SK-N-SH treated with all-trans-retinoic acid at 6 μM for 48 hours (cell line): Measurements from ENCODE around the gene PRKAG1.

ENCODE experiments used
- ARNTL ChIP-seq: fragments of 450-650 bp; formaldehyde crosslinking; IDR thresholded peaks from 2 replicates; pipeline ENCODE4 v1.5.0; 2020; ENCODE audit warnings: low read depth, mild to moderate bottlenecking, moderate library complexity, borderline replicate concordance
- BACH2 ChIP-seq: fragments of 250-450 bp; sonication (Bioruptor Pico); IDR thresholded peaks from 2 replicates; pipeline ENCODE4 v1.9.0; 2021; ENCODE audit warnings: mild to moderate bottlenecking, borderline replicate concordance
- CSDC2 ChIP-seq: fragments of 250-450 bp; sonication (Bioruptor Pico); IDR thresholded peaks from 2 replicates; pipeline ENCODE4 v1.5.0; 2020; ENCODE audit warnings: mild to moderate bottlenecking, moderate library complexity
- POU6F1 ChIP-seq: fragments of 250-450 bp; sonication (Bioruptor Pico); IDR thresholded peaks from 2 replicates; pipeline ENCODE4 v1.8.0; 2021; ENCODE audit warnings: low read depth, mild to moderate bottlenecking, moderate library complexity, borderline replicate concordance
- RARB ChIP-seq: fragments of 250-450 bp; sonication (Bioruptor Pico); IDR thresholded peaks from 2 replicates; pipeline ENCODE4 v1.8.0; 2021; ENCODE audit warnings: mild to moderate bottlenecking, moderate library complexity
- TSHZ2 ChIP-seq: fragments of 250-450 bp; sonication (Bioruptor Pico); IDR thresholded peaks from 2 replicates; pipeline ENCODE4 v1.5.0; 2020; ENCODE audit warnings: mild to moderate bottlenecking, moderate library complexity
- ZC3H10 ChIP-seq: fragments of 250-450 bp; sonication (Bioruptor Pico); IDR thresholded peaks from 2 replicates; pipeline ENCODE4 v1.5.1; 2021; ENCODE audit warnings: mild to moderate bottlenecking, moderate library complexity
- ZFP3 ChIP-seq: fragments of 250-450 bp; sonication (Bioruptor Pico); IDR thresholded peaks from 2 replicates; pipeline ENCODE4 v1.5.0; 2020; ENCODE audit warnings: mild to moderate bottlenecking, moderate library complexity
- ZNF565 ChIP-seq: fragments of 450-650 bp; formaldehyde crosslinking; conservative IDR thresholded peaks from 2 replicates; pipeline ENCODE4 v1.5.0; 2020; ENCODE audit warnings: low read depth, mild to moderate bottlenecking, moderate library complexity

GRCh38 chr12:48988030-48988649 lies 30.4 kb downstream of the PRKAG1 start:
- TF ChIP-seq RARB (CRISPR knock-in tag) (no peak), ZNF565 (CRISPR knock-in tag) (no peak), POU6F1 (no peak), ARNTL (no peak), CSDC2 (CRISPR knock-in tag) (no peak), ZFP3 (CRISPR knock-in tag) (no peak), BACH2 (CRISPR knock-in tag) (no peak), ZC3H10 (CRISPR knock-in tag) (no peak), TSHZ2 (CRISPR knock-in tag) (no peak)
